GM23338 (cell line): ENCODE data around the gene VWC2. TPM values are rescaled to one million over a fixed set of nuclear protein-coding genes. Genes with fewer than 3 reads are reported as not detected.

ENCODE experiments used
- ATAC-seq: fragments of 200-7000 bp; cut with Tn5 transposase; 3 replicates; pipeline ENCODE4 v1.9.1; 2020
- DNase-seq: peaks from one replicate; pipeline ENCODE4 v3.0.0-alpha.2; 2015; ENCODE audit warnings: low spot score
- H2AFZ ChIP-seq: fragments of 200-600 bp; sonication (generic); 2 replicates; pipeline ENCODE4 v1.8.0; 2016; ENCODE audit warnings: antibody characterized with exemption, mild to moderate bottlenecking, moderate library complexity
- H3F3A ChIP-seq: fragments of 200-600 bp; sonication (generic); replicated peaks from 2 replicates; pipeline ENCODE4 v1.8.0; 2017; ENCODE audit warnings: antibody characterized with exemption, mixed run types, low read depth
- H3K27ac ChIP-seq: fragments of 200-600 bp; sonication (generic); 2 replicates; pipeline ENCODE4 v1.6.1; 2016; ENCODE audit warnings: low read depth
- H3K27me3 ChIP-seq: fragments of 200-600 bp; sonication (generic); 2 replicates; pipeline ENCODE4 v1.8.0; 2016; ENCODE audit warnings: mild to moderate bottlenecking, mixed run types, moderate library complexity; ENCODE audit not compliant: insufficient read depth
- H3K36me3 ChIP-seq: fragments of 200-600 bp; sonication (generic); 2 replicates; pipeline ENCODE4 v1.8.0; 2016; ENCODE audit warnings: mild to moderate bottlenecking; ENCODE audit not compliant: insufficient read depth
- H3K4me1 ChIP-seq: fragments of 200-600 bp; sonication (generic); 2 replicates; pipeline ENCODE4 v1.8.0; 2016; ENCODE audit warnings: mild to moderate bottlenecking, moderate library complexity; ENCODE audit not compliant: insufficient read depth
- H3K4me2 ChIP-seq: fragments of 200-600 bp; sonication (generic); 2 replicates; pipeline ENCODE4 v1.7.1; 2017; ENCODE audit warnings: mixed run types
- H3K4me3 ChIP-seq: fragments of 200-600 bp; sonication (generic); 2 replicates; pipeline ENCODE4 v1.6.1; 2016; ENCODE audit warnings: mixed run types
- H3K79me2 ChIP-seq: fragments of 200-600 bp; sonication (generic); replicated peaks from 2 replicates; pipeline ENCODE4 v1.8.0; 2017; ENCODE audit warnings: mild to moderate bottlenecking; ENCODE audit not compliant: insufficient read depth
- H3K9me2 ChIP-seq: fragments of 200-600 bp; sonication (generic); 2 replicates; pipeline ENCODE4 v1.8.0; 2017; ENCODE audit not compliant: insufficient read depth
- H4K20me1 ChIP-seq: fragments of 200-600 bp; sonication (generic); replicated peaks from 2 replicates; pipeline ENCODE4 v1.8.0; 2017; ENCODE audit warnings: mild to moderate bottlenecking; ENCODE audit not compliant: insufficient read depth
- H3K27ac Mint-ChIP-seq: 2 replicates; pipeline ENCODE4 v1.8.0; 2020; ENCODE audit warnings: inconsistent platforms, mild to moderate bottlenecking, moderate library complexity, mixed read lengths
- H3K27me3 Mint-ChIP-seq: 3 replicates; pipeline ENCODE4 v1.8.0; 2022; ENCODE audit warnings: low read depth, mild to moderate bottlenecking, moderate library complexity, mixed read lengths, inconsistent platforms; ENCODE audit not compliant: insufficient read depth, poor library complexity
- H3K36me3 Mint-ChIP-seq: 3 replicates; pipeline ENCODE4 v1.8.0; 2021; ENCODE audit warnings: low read depth, mild to moderate bottlenecking, inconsistent platforms, moderate library complexity, mixed read lengths
- H3K4me1 Mint-ChIP-seq: 3 replicates; pipeline ENCODE4 v1.8.0; 2020; ENCODE audit warnings: mild to moderate bottlenecking, inconsistent platforms, mixed read lengths
- H3K4me3 Mint-ChIP-seq: 3 replicates; pipeline ENCODE4 v1.8.0; 2021; ENCODE audit warnings: moderate library complexity, mild to moderate bottlenecking, inconsistent platforms, mixed read lengths
- H3K9me3 Mint-ChIP-seq: 3 replicates; pipeline ENCODE4 v1.8.0; 2020; ENCODE audit warnings: moderate library complexity, mild to moderate bottlenecking, inconsistent platforms, mixed read lengths
- CREB1 ChIP-seq: fragments of 250-450 bp; sonication (Bioruptor Pico); IDR thresholded peaks from 2 replicates; pipeline ENCODE4 v1.5.0; 2020; ENCODE audit warnings: low read depth, mild to moderate bottlenecking, moderate library complexity
- EZH2 ChIP-seq: fragments of 200-600 bp; sonication (generic); IDR thresholded peaks from one replicate; pipeline ENCODE4 v1.8.0; 2017; ENCODE audit warnings: antibody characterized with exemption, mild to moderate bottlenecking, low read depth; ENCODE audit not compliant: unreplicated experiment
- EZH2phosphoT487 ChIP-seq: fragments of 200-600 bp; sonication (generic); IDR thresholded peaks from one replicate; pipeline ENCODE4 v1.8.1; 2018; ENCODE audit warnings: antibody characterized with exemption; ENCODE audit not compliant: unreplicated experiment
- JUNB ChIP-seq: IDR thresholded peaks from one replicate; pipeline ENCODE4 v1.6.1; 2016; ENCODE audit warnings: antibody characterized with exemption; ENCODE audit not compliant: unreplicated experiment
- NANOG ChIP-seq: IDR thresholded peaks from 2 replicates; pipeline ENCODE4 v1.6.1; 2016; ENCODE audit warnings: antibody characterized with exemption, borderline replicate concordance
- POLR2AphosphoS5 ChIP-seq: IDR thresholded peaks from 2 replicates; pipeline ENCODE4 v1.6.1; 2016; ENCODE audit warnings: antibody characterized with exemption, low read depth
- STAT1 ChIP-seq: IDR thresholded peaks from one replicate; pipeline ENCODE4 v1.6.1; 2016; ENCODE audit warnings: antibody characterized with exemption; ENCODE audit not compliant: unreplicated experiment
- ZNF114 ChIP-seq: fragments of 250-450 bp; sonication (Bioruptor Pico); IDR thresholded peaks from 2 replicates; pipeline ENCODE4 v1.5.0; 2020; ENCODE audit warnings: mild to moderate bottlenecking, moderate library complexity
- ZNF331 ChIP-seq: fragments of 250-450 bp; sonication (Bioruptor Pico); IDR thresholded peaks from 2 replicates; pipeline ENCODE4 v1.5.0; 2020; ENCODE audit warnings: low read depth, mild to moderate bottlenecking, moderate library complexity
- polyA plus RNA-seq: library from polyadenylated mRNA; unstranded; fragments of >200 nt; fragmentation: Nextera tagmentation; extraction: Ambion mirVana; gene quantifications from 2 replicates; pipeline ENCODE4 v1.2.1, GENCODE V29; 2016
- total RNA-seq: library from RNA; depleted of rRNA; stranded (reverse); fragments of >200 nt; shearing (Covaris generic); gene quantifications from 2 replicates; pipeline ENCODE4 v1.2.3, GENCODE V29; 2014
- TF ChIP-seq, protein P1 (sequence below): fragments of 250-450 bp; sonication (Bioruptor Pico); IDR thresholded peaks from 2 replicates; pipeline ENCODE4 v1.5.0; 2020; ENCODE audit warnings: mild to moderate bottlenecking, moderate library complexity
- TF ChIP-seq, protein P2 (sequence below): IDR thresholded peaks from one replicate; pipeline ENCODE4 v1.6.1; 2018; ENCODE audit warnings: antibody characterized with exemption; ENCODE audit not compliant: unreplicated experiment
- TF ChIP-seq, protein P3 (sequence below), 2 experiments: fragments of 200-600 bp in 1 of 2; sonication (generic) in 1 of 2; conservative IDR thresholded peaks; 2 replicates each; pipeline versions ENCODE4 v1.5.1 to v1.6.1; 2016 to 2017; ENCODE audit warnings: antibody characterized with exemption in 2 of 2, low read depth in 2 of 2, mild to moderate bottlenecking in 2 of 2, moderate library complexity in 1 of 2
- TF ChIP-seq, protein P4 (sequence below): IDR thresholded peaks from 2 replicates; pipeline ENCODE4 v1.6.1; 2016; ENCODE audit warnings: antibody characterized with exemption

The VWC2 gene
- total and polyA plus RNA-seq, 2 experiments from 2014 or later, result 0.15 to 0.45 TPM

DNA sequence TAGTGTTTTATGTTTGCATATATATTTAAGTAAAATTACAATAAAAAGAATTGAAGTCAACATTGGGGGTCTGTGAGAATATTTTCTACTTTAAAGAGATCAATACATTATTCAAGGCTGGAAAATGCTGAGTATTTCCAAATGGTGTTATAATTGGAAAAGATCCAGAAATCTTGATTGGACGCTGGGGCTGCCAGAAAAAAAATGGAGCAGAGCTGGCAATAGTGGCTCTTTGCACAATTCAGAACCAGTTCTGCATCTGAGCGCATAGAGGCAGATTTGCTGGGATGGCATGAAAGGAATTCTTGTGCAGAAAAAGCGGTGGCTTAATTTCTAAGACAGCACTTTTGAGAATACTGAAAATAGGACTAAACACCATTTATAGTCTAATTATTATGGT, 10.8 kb upstream of the VWC2 start (continued):
- no peak for TF ChIP-seq ZNF331

DNA sequence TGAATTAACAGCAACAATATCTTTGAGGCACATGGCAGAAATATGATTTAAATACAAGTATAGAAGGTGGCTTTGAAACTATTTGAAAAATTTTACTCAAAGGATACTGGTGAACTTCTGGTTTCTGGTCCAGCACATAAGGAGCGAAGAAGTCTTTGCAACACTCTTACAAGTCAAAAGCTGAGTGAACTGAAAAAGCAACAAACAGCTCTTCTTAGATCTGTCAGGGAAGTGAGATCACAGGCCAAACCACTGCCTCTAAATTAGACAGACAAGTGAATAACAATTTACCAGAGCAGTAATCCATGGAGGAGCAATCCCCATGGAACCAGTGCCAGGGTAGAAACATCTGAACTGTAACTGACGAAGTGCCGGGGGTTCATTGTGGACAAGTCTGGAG, 9.6 kb upstream of the VWC2 start:
- Histone ChIP-seq H3K9me2 (0 out of 2 replicates have a peak, but pooled peaks cover 5% of the 10 kb centered on the region), H3F3A (no peaks in the 10 kb centered on the region), H3K27ac (no peak overlapping the region), H3K79me2 (no peaks in the 10 kb centered on the region), H3K4me3 (no peak overlapping the region), H3K27me3 (no peaks in the 10 kb centered on the region), H4K20me1 (no peaks in the 10 kb centered on the region), H2AFZ (0 out of 2 replicates have a peak overlapping the region, but pooled peaks have one; percentile 47), H3K4me1 (no peaks in the 10 kb centered on the region), H3K4me2 (no peak overlapping the region), H3K36me3 (no peaks in the 10 kb centered on the region)
- Mint-ChIP-seq H3K27ac (no peak overlapping the region), H3K9me3 (no peaks in the 10 kb centered on the region), H3K27me3 (peaks cover 2% of the 10 kb centered on the region), H3K36me3 (no peaks in the 10 kb centered on the region), H3K4me3 (no peak overlapping the region), H3K4me1 (peaks cover 18% of the 10 kb centered on the region)
- no peak for TF ChIP-seq CREB1 (CRISPR knock-in tag)
- no peak for TF ChIP-seq STAT1
- no peak for TF ChIP-seq ZNF114
- TF ChIP-seq ZNF331, result no peak
- no peak for TF ChIP-seq NANOG
- no peak for TF ChIP-seq JUNB
- no peak for TF ChIP-seq EZH2
- TF ChIP-seq, protein P1, sequence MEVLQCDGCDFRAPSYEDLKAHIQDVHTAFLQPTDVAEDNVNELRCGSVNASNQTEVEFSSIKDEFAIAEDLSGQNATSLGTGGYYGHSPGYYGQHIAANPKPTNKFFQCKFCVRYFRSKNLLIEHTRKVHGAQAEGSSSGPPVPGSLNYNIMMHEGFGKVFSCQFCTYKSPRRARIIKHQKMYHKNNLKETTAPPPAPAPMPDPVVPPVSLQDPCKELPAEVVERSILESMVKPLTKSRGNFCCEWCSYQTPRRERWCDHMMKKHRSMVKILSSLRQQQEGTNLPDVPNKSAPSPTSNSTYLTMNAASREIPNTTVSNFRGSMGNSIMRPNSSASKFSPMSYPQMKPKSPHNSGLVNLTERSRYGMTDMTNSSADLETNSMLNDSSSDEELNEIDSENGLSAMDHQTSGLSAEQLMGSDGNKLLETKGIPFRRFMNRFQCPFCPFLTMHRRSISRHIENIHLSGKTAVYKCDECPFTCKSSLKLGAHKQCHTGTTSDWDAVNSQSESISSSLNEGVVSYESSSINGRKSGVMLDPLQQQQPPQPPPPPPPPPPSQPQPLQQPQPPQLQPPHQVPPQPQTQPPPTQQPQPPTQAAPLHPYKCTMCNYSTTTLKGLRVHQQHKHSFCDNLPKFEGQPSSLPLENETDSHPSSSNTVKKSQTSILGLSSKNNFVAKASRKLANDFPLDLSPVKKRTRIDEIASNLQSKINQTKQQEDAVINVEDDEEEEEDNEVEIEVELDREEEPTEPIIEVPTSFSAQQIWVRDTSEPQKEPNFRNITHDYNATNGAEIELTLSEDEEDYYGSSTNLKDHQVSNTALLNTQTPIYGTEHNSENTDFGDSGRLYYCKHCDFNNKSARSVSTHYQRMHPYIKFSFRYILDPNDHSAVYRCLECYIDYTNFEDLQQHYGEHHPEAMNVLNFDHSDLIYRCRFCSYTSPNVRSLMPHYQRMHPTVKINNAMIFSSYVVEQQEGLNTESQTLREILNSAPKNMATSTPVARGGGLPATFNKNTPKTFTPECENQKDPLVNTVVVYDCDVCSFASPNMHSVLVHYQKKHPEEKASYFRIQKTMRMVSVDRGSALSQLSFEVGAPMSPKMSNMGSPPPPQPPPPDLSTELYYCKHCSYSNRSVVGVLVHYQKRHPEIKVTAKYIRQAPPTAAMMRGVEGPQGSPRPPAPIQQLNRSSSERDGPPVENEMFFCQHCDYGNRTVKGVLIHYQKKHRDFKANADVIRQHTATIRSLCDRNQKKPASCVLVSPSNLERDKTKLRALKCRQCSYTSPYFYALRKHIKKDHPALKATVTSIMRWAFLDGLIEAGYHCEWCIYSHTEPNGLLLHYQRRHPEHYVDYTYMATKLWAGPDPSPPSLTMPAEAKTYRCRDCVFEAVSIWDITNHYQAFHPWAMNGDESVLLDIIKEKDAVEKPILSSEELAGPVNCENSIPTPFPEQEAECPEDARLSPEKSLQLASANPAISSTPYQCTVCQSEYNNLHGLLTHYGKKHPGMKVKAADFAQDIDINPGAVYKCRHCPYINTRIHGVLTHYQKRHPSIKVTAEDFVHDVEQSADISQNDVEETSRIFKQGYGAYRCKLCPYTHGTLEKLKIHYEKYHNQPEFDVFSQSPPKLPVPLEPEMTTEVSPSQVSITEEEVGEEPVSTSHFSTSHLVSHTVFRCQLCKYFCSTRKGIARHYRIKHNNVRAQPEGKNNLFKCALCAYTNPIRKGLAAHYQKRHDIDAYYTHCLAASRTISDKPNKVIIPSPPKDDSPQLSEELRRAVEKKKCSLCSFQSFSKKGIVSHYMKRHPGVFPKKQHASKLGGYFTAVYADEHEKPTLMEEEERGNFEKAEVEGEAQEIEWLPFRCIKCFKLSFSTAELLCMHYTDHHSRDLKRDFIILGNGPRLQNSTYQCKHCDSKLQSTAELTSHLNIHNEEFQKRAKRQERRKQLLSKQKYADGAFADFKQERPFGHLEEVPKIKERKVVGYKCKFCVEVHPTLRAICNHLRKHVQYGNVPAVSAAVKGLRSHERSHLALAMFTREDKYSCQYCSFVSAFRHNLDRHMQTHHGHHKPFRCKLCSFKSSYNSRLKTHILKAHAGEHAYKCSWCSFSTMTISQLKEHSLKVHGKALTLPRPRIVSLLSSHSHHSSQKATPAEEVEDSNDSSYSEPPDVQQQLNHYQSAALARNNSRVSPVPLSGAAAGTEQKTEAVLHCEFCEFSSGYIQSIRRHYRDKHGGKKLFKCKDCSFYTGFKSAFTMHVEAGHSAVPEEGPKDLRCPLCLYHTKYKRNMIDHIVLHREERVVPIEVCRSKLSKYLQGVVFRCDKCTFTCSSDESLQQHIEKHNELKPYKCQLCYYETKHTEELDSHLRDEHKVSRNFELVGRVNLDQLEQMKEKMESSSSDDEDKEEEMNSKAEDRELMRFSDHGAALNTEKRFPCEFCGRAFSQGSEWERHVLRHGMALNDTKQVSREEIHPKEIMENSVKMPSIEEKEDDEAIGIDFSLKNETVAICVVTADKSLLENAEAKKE, result no peak
- TF ChIP-seq POLR2AphosphoS5, result no peak
- TF ChIP-seq, protein P2, sequence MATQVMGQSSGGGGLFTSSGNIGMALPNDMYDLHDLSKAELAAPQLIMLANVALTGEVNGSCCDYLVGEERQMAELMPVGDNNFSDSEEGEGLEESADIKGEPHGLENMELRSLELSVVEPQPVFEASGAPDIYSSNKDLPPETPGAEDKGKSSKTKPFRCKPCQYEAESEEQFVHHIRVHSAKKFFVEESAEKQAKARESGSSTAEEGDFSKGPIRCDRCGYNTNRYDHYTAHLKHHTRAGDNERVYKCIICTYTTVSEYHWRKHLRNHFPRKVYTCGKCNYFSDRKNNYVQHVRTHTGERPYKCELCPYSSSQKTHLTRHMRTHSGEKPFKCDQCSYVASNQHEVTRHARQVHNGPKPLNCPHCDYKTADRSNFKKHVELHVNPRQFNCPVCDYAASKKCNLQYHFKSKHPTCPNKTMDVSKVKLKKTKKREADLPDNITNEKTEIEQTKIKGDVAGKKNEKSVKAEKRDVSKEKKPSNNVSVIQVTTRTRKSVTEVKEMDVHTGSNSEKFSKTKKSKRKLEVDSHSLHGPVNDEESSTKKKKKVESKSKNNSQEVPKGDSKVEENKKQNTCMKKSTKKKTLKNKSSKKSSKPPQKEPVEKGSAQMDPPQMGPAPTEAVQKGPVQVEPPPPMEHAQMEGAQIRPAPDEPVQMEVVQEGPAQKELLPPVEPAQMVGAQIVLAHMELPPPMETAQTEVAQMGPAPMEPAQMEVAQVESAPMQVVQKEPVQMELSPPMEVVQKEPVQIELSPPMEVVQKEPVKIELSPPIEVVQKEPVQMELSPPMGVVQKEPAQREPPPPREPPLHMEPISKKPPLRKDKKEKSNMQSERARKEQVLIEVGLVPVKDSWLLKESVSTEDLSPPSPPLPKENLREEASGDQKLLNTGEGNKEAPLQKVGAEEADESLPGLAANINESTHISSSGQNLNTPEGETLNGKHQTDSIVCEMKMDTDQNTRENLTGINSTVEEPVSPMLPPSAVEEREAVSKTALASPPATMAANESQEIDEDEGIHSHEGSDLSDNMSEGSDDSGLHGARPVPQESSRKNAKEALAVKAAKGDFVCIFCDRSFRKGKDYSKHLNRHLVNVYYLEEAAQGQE, result no peak
- TF ChIP-seq, protein P3, sequence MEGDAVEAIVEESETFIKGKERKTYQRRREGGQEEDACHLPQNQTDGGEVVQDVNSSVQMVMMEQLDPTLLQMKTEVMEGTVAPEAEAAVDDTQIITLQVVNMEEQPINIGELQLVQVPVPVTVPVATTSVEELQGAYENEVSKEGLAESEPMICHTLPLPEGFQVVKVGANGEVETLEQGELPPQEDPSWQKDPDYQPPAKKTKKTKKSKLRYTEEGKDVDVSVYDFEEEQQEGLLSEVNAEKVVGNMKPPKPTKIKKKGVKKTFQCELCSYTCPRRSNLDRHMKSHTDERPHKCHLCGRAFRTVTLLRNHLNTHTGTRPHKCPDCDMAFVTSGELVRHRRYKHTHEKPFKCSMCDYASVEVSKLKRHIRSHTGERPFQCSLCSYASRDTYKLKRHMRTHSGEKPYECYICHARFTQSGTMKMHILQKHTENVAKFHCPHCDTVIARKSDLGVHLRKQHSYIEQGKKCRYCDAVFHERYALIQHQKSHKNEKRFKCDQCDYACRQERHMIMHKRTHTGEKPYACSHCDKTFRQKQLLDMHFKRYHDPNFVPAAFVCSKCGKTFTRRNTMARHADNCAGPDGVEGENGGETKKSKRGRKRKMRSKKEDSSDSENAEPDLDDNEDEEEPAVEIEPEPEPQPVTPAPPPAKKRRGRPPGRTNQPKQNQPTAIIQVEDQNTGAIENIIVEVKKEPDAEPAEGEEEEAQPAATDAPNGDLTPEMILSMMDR (conservative IDR thresholded peaks at IDR 0.05; ENCODE audit: low read depth in 2 of 2), result no peak
- TF ChIP-seq EZH2phosphoT487, result no peak
- TF ChIP-seq, protein P4, sequence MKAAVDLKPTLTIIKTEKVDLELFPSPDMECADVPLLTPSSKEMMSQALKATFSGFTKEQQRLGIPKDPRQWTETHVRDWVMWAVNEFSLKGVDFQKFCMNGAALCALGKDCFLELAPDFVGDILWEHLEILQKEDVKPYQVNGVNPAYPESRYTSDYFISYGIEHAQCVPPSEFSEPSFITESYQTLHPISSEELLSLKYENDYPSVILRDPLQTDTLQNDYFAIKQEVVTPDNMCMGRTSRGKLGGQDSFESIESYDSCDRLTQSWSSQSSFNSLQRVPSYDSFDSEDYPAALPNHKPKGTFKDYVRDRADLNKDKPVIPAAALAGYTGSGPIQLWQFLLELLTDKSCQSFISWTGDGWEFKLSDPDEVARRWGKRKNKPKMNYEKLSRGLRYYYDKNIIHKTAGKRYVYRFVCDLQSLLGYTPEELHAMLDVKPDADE, result no peak
- no peak for ATAC-seq
- DNase-seq, result no peak
